ENCODE data around the gene SPNS1.
"Not testable (repeated sequence)": the region's sequence is repeated elsewhere in the genome, so short reads cannot be mapped to it uniquely, and the experiment has no call there.

Gene SPNS1

DNA sequence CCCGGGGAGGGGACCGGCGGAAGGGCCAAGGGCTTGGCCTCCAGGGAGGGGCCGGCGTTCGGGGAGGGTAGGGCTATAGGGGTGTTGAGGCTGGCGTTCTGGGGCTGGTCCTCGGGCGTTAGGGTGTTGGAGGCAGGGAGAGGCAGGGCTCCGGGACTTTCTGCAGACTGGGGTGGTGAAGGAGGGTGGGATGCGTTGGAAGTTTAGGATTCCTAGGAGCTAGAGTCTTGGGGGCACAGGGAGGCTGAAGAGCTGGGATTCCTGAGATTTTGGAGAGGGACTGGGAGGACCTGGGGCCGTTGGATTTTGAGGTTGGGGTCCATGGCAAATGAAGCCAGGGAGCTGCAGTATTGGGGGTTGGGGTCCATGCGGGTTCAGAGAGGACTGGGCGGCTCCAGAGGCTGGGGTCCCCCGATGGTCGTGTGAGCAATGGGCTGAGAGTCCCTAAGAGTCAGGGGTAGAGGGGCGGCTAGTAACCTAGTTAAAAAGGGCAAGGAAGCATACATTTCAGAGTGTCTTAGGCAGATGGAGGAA lies 23.1 kb upstream of the SPNS1 start:
- DNase-seq (ENCODE audit: extremely low read depth in 1 of 2, low read depth in 1 of 2), result no peak

DNA sequence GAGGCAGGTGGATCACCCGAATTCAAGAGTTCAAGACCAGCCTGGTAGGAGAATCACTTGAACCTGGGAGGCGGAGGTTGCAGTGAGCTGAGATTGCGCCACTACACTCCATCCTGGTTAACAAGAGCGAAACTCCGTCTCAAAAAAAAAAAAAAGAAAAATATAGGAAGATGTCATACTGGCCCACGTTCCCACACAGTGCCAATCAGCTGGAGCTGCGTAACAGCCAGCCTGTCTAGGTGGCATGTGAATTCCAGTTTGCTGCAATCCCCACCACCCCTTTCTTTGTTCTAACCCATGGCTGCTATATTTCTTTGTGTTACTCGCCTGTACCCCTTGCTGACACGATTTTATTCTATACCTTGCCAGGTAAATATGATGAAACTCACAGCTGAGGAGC lies 16.4 kb upstream of the SPNS1 start:
- DNase-seq (ENCODE audit: extremely low read depth in 1 of 2, low read depth in 1 of 2), result no peak

DNA sequence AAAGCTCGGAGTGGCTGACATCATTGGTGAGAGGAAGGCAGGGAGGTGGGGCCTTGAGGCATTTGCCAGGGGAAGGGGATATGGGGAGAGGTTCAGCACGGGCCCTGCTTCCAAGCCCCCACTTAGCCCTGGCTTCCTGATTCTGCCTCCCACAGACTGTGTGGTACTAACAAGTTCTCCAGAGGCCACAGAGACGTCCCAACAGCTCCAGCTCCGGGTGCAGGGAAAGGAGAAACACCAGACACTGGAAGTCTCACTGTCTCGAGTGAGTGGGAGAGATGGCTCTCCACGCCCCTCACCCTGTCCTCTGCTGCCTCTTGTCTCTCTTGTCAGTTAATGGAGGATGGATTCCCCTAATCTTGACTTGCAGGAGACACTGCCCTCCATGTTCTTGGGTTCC lies 15.7 kb upstream of the SPNS1 start:
- DNase-seq (ENCODE audit: extremely low read depth in 1 of 2, low read depth in 1 of 2), result no peak

DNA sequence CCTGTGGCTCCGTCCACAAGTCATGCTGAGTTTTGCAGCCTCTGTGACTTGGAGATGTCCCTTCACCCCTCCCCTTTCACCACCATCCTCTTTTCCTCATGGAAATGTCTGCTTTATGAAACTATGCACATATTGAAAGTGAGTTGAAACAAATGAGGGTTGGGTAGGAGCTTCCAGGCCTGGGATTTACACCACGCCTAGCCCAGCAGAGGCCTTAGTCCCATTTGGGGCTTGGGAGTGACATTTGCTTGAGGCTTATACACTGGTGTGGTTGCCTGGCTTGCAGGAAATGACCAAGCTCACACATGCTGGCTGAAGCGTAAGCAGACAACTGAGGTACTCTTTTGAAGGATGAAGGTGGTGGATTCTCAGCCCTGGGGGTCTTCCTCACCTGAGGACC lies 10.5 kb upstream of the SPNS1 start:
- DNase-seq (ENCODE audit: extremely low read depth in 1 of 2, low read depth in 1 of 2), result no peak

DNA sequence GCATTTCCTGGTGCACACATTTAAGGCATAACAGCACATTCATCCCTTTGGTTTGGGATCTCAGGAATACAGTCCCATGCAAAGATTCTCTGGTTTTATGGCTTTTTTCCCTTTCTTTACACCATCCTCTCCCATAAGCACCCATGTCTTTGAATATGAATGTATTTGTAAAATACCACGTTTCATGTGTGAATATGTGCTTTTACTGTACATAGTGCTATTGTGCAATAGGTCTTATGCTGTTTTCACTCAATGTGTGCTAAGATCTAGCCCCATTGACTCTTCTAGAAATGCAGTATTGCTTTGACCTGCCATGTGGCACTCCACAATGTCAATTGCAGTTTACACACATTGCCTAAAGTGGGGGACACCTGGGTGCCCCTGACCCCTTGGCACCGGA lies 10.1 kb upstream of the SPNS1 start:
- no peak for DNase-seq (ENCODE audit: extremely low read depth in 1 of 2, low read depth in 1 of 2)

DNA sequence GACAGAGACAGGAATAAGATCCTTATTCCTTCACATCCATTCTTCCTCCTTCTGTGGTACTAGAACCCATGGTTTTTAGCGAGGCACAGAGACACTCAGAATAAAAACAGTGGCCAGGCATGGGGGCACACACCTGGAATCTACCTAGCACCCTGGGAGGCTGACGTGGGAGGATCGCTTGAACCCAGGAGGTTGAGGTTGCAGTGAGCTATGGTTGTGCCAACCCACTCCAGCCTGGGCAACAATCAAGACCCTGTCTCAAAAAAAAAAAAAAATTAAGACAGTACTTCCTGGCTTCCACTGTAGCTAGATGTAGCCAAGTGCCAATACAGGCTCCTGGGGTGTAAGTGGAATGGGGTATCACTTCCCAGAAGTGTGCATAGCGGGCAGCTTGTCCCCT lies 7.4 kb upstream of the SPNS1 start:
- DNase-seq (ENCODE audit: extremely low read depth in 1 of 2, low read depth in 1 of 2), result no peak

DNA sequence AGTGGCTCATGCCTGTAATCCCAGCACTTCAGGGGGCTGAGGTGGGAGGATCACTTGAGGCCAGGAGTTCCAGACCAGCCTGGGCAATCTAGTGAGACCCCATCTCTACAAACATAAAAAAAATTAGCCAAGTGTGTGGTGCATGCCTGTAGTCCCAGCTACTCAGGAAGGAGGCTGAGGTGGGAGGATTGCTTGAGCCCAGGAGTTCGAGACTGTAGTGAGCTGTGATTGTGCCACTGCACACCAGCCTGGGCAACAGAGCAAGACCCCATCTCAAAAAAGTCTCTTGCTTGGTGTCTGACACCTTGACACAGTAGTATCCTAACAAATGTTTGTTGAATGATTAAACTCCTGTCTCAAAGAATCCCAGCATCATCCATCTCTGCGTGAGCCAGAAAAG lies 4.9 kb upstream of the SPNS1 start:
- not testable (repeated sequence) for DNase-seq (ENCODE audit: extremely low read depth in 1 of 2, low read depth in 1 of 2)

DNA sequence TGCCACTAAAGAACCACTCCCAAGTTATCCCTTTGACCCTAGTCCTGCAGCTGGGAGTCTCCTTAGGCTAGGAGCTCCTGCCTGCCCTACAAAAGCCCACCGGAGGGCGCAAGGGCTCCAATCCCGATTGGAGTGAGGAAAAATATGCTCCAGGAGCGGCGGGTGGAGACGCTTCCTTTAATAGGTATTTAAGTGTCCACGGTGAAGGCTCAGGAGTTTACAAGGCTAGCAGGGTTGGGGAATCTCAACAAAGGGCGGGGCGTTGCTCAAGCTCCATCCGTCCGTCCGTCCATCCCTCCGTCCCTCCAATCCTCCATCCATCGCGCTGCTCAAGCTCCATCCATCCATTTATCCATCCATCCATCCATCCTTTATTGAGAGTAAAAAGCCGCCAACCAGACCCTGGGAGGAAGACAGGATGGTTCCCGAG lies 556 bp upstream of the SPNS1 start:
- no peak for DNase-seq (ENCODE audit: extremely low read depth in 1 of 2, low read depth in 1 of 2)

DNA sequence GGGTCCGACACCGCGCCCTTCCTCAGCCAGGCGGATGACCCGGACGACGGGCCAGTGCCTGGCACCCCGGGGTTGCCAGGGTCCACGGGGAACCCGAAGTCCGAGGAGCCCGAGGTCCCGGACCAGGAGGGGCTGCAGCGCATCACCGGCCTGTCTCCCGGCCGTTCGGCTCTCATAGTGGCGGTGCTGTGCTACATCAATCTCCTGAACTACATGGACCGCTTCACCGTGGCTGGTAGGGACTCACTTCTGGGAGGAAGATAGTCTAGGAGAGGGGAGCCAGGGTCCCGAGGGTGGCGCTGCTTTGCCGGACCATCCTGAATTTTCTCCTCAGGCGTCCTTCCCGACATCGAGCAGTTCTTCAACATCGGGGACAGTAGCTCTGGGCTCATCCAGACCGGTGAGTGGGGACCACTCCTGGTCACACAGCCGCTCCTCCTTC lies 601 bp downstream of the SPNS1 start:
- no peak for DNase-seq (ENCODE audit: extremely low read depth in 1 of 2, low read depth in 1 of 2)

DNA sequence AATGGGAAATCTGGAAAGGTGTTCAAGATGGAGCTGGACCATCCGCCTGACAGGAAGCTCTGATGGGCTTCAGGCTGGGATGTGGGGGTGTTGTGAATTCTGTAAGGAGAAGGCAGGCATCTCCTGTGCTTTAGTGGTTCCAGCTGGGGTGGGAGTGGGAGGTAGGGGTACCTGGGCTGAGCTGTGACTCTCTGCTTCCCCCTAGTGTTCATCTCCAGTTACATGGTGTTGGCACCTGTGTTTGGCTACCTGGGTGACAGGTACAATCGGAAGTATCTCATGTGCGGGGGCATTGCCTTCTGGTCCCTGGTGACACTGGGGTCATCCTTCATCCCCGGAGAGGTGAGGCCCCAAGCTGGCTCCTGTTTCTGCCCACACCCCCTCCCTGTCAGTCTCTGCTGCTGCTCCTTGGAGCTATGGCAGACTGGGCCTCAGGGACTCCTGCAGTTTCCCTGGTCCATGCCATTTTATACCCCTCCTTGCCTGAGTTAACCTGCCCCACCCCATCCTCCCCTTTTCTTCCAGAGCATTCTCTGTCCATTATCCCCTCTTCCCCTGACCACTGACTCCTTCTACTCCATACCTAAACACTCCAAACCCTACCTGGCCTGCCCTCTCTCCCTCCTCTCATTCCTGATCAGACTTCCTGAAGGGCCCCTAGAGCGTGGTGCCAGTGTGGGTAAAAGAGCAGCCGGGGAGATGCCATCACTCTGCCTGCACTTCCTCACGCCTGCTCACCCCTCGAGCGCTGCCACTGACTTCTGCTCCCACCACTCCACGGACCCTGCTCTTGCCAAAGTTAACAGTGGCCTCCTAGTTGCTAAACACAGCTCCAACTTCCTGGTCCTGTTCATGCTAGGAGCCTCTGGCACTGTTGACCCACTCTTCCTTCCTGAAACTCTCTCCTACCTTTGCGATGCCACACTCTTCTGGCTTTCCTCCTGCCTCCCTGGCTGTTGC lies 3.4 kb downstream of the SPNS1 start:
- DNase-seq (ENCODE audit: extremely low read depth in 1 of 2, low read depth in 1 of 2), result no peak

DNA sequence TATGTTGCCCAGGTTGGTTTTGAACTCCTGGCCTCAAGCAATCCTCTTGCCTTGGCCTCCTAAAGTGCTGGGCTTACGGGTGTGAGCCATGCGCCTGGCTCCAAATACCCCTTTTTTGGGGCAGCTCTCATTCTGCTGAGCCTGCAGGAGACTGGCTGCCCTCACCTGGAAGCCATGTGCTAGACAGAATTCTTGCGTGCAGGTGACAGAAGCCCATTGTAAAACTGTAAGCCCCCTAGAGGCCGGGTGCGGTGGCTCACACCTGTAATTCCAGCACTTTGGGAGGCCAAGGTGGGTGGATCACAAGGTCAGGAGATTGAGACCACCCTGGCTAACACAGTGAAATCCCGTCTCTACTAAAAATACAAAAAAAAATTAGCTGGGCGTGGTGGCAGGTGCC lies 5.8 kb downstream of the SPNS1 start:
- DNase-seq (ENCODE audit: extremely low read depth in 1 of 2, low read depth in 1 of 2), result not testable (repeated sequence)

DNA sequence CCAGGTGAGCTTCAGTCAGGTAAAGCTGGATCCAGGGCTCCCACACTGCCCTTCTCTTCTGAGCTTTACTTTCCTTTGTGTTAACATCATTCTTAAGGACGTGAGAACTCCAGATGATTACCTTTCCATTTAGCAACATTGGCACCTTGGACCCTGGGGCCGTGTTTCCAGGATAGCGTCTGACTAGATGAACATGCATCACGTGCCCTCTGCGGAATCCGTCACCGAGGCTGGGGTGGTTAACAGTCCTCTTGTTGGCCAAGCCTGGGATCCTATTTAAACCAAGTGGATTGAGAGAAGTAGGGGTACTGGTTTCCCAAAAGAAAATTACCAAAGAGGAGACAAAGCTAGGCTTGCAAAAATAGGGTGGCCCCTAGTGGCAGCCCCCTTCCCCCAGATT lies 6.4 kb downstream of the SPNS1 start:
- DNase-seq (ENCODE audit: extremely low read depth in 1 of 2, low read depth in 1 of 2), result no peak

DNA sequence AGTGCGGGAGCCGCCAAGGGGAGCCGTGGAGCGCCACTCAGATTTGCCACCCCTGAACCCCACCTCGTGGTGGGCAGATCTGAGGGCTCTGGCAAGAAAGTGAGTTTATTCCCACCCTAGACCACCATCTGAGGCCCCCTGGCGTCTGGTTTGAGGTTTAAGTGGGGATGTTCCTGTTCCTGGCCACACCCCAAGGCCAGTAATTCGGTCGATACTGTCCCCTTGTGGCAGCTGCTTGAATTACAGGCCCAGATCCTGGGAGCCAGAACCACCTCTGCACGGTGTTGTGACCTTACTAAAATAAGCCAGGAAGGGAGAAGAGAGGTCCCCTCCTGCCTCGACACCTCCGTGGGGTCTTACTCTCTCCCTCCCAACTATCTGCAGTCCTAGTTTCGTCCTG lies 6.9 kb downstream of the SPNS1 start:
- peak in 1 of 2 donors; percentile 42 for DNase-seq (ENCODE audit: extremely low read depth in 1 of 2, low read depth in 1 of 2)

DNA sequence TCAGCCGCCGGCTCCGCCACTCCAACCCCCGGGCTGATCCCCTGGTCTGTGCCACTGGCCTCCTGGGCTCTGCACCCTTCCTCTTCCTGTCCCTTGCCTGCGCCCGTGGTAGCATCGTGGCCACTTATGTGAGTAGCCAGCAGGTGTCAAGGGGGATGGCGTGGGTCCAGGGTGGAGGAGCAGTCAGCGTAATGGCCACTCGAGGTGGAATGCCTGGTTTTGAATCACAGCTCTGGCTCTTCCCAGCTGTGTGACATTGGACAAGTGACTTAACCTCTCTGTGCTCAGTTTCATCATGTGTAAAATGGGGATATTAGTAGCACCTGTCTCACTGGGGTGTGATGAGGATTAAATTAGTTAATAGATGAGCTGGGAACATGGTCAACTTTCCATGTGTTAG lies 7.8 kb downstream of the SPNS1 start:
- no peak for DNase-seq (ENCODE audit: extremely low read depth in 1 of 2, low read depth in 1 of 2)

DNA sequence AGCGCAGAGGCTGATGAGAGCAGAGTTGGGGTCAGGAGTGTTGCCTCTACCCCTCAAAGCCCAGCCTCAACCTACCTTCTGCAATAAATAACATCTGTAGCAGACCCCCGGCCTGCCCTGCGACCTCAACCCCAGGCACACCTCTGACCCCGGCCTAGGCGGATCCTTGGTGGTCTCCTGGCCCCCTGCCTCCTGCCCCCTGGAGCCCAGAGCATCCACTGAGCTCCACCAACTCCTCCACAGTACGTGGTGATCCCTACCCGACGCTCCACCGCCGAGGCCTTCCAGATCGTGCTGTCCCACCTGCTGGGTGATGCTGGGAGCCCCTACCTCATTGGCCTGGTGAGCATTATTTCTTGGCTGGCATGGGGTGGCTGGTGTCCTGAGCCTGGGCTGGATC lies 8.4 kb downstream of the SPNS1 start:
- DNase-seq (ENCODE audit: extremely low read depth in 1 of 2, low read depth in 1 of 2), result no peak

DNA sequence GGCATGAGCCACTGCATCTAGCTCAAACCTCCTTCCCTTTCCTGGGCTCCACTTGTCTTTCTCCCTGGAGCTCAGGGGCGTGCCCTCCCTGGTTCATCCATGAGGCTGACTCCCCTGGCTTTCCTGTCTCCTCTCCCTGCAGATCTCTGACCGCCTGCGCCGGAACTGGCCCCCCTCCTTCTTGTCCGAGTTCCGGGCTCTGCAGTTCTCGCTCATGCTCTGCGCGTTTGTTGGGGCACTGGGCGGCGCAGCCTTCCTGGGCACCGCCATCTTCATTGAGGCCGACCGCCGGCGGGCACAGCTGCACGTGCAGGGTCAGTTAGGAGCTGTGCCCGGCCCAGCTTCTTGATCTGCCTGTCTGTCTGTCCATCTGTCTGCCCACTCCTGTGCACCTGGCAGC lies 9.1 kb downstream of the SPNS1 start:
- no peak for DNase-seq (ENCODE audit: extremely low read depth in 1 of 2, low read depth in 1 of 2)

DNA sequence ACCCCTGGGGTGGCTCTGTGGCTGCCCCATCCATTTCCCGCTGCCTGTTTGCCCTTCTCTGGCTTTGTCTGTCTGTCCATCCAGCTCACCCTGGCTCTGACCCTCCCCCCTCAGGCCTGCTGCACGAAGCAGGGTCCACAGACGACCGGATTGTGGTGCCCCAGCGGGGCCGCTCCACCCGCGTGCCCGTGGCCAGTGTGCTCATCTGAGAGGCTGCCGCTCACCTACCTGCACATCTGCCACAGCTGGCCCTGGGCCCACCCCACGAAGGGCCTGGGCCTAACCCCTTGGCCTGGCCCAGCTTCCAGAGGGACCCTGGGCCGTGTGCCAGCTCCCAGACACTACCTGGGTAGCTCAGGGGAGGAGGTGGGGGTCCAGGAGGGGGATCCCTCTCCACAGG lies 9.5 kb downstream of the SPNS1 start:
- DNase-seq (ENCODE audit: extremely low read depth in 1 of 2, low read depth in 1 of 2), result no peak

DNA sequence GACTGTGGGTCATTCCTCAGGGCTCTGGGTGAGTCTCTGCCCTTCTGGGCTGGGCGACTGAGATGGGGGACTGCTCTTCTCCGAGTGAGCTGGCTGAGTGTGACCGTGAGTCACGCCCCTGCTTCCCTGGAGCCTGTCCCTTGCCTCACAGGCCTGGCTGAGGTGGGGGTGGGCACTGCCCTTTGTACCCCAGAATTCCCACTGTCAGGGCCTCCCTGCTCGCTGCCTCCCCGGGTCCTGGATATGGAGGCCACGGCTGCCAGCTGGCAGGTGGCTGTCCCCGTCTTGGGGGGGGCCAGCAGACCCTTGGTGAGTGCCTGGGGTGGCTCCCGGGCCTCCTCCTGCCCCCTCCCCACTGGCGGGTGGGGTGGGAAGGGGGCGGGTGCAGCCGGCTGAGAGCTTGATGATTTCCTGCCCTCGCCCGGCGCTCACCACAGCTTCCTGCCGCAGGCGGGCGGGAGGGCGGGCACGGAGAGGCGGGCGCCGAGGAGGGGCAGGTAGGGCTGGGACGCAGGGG lies 10.1 kb downstream of the SPNS1 start, which contains the start of gene LAT:
TSS of gene LAT (plus strand) at position 434 of the 517 bp plus-strand sequence. CDS start 366 bp downstream, outside the sequence.
- peak; percentile 57 to 66 for DNase-seq (ENCODE audit: extremely low read depth in 1 of 2, low read depth in 1 of 2)

DNA sequence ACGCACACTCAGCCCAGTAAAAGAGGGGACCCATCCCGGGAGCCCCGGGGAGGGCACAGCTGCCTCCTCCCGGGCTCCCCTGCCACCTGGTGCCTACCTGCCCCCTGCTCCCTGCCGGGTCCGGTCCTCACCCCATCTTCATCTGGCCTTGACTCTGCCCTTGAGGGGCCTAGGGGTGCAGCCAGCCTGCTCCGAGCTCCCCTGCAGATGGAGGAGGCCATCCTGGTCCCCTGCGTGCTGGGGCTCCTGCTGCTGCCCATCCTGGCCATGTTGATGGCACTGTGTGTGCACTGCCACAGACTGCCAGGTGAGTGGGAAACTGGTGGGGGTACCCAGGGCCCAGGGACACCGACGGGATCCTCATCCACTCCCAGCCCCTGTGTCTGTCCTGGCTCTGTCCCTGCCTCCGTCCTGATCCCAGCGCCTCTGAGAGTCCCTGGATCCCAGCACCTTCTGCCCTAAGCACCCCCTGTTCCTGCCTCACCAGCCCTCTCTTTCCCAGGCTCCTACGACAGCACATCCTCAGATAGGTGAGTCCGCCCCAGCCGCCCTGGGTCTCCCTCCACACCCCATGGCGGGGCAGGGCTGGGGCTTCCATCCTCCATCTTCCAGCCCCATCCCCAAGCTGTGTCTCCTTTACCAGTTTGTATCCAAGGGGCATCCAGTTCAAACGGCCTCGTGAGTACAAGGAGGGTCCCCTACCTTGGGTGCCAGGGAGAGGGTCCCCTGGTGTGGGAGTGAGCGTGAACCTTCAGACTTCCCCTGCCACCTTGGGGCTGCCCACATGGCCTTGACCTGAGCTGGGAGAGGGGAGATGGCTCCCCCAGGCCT lies 10.8 kb downstream of the SPNS1 start:
- no peak for DNase-seq (ENCODE audit: extremely low read depth in 1 of 2, low read depth in 1 of 2)

DNA sequence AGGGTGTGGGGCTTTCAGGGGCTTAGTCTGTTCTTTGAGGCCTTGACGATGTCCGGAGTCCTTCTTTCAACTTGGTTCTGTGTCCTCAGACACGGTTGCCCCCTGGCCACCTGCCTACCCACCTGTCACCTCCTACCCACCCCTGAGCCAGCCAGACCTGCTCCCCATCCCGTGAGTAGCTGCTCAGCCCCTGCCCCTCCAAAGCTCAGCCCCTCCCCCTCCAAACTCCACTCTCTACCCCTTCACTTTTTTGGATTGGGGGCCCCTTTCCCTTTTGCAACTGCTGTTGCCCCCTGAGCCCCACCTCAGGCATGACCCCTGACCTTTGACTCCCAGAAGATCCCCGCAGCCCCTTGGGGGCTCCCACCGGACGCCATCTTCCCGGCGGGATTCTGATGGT lies 11.5 kb downstream of the SPNS1 start:
- DNase-seq (ENCODE audit: extremely low read depth in 1 of 2, low read depth in 1 of 2), result no peak

DNA sequence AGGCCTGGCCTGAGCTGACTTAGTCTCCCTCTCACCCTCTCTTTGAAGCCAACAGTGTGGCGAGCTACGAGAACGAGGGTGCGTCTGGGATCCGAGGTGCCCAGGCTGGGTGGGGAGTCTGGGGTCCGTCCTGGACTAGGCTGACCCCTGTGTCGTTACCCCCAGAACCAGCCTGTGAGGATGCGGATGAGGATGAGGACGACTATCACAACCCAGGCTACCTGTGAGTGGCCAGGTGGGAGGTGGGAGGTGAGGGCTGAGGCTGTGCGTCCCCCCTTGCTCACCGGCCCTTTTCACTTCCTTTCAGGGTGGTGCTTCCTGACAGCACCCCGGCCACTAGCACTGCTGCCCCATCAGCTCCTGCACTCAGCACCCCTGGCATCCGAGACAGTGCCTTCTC lies 11.9 kb downstream of the SPNS1 start:
- no peak for DNase-seq (ENCODE audit: extremely low read depth in 1 of 2, low read depth in 1 of 2)
